Nephron (organoid): ENCODE data around the gene MAN2A1.
A peak's percentile ranks its signal among the peaks of the same experiment; 100 is the strongest.

Experiments
- H3K27ac Mint-ChIP-seq, 3 experiments: 2 replicates each; pipeline ENCODE4 v1.8.0; 2020; ENCODE audit warnings: mixed read lengths in 3 of 3, mild to moderate bottlenecking in 2 of 3, moderate library complexity in 1 of 3
- H3K27me3 Mint-ChIP-seq: 2 replicates; pipeline ENCODE4 v1.8.0; 2021; ENCODE audit warnings: low read depth, mild to moderate bottlenecking, moderate library complexity, mixed read lengths
- H3K36me3 Mint-ChIP-seq: 2 replicates; pipeline ENCODE4 v1.8.0; 2020; ENCODE audit warnings: low read depth, mixed read lengths
- H3K4me1 Mint-ChIP-seq: 2 replicates; pipeline ENCODE4 v1.8.0; 2020; ENCODE audit warnings: mixed read lengths
- H3K4me3 Mint-ChIP-seq, 3 experiments: 2 replicates each; pipeline ENCODE4 v1.8.0; 2020; ENCODE audit warnings: mild to moderate bottlenecking in 3 of 3, mixed read lengths in 3 of 3, moderate library complexity in 2 of 3
- H3K9me3 Mint-ChIP-seq: 2 replicates; pipeline ENCODE4 v1.8.0; 2020; ENCODE audit warnings: mixed read lengths
- CTCF ChIP-seq, 3 experiments: fragments of 200-600 bp; sonication (generic); IDR thresholded peaks; one replicate each; pipeline ENCODE4 v1.5.0; 2021; ENCODE audit warnings: antibody characterized with exemption in 3 of 3; ENCODE audit not compliant: unreplicated experiment in 3 of 3

Gene MAN2A1

GRCh38 chr5:109911731-109912130, 222.0 kb downstream of the MAN2A1 start:
- no peaks in the 10 kb centered on the region for H3K36me3 Mint-ChIP-seq
- no peaks in the 10 kb centered on the region for H3K9me3 Mint-ChIP-seq
- no peaks in the 10 kb centered on the region for H3K27me3 Mint-ChIP-seq
- no peak for TF ChIP-seq CTCF (IDR thresholded peaks at IDR 0.05; ENCODE audit: unreplicated experiment in 3 of 3)
- H3K4me3 Mint-ChIP-seq, result peak overlapping the region in 1 of 3 experiments; percentile 18
- peaks cover 42% of the 10 kb centered on the region for H3K4me1 Mint-ChIP-seq
- H3K27ac Mint-ChIP-seq, result peak overlapping the region in 1 of 3 experiments; percentile 66

- no peaks in the 10 kb centered on the region for H3K36me3 Mint-ChIP-seq
- H3K4me3 Mint-ChIP-seq, result no peak overlapping the region
- H3K27ac Mint-ChIP-seq, result no peak overlapping the region
- H3K9me3 Mint-ChIP-seq, result no peaks in the 10 kb centered on the region
- H3K27me3 Mint-ChIP-seq, result no peaks in the 10 kb centered on the region
- peaks cover 34% of the 10 kb centered on the region for H3K4me1 Mint-ChIP-seq
- TF ChIP-seq CTCF (IDR thresholded peaks at IDR 0.05; ENCODE audit: unreplicated experiment in 3 of 3), result no peak
Observed at GRCh38 chr5:109914906-109915305, 225.2 kb downstream of the MAN2A1 start.

GRCh38 chr5:109916481-109917153, 226.9 kb downstream of the MAN2A1 start:
- no peak for TF ChIP-seq CTCF (IDR thresholded peaks at IDR 0.05; ENCODE audit: unreplicated experiment in 3 of 3)
- H3K4me3 Mint-ChIP-seq, result no peak overlapping the region

More at GRCh38 chr5:109916481-109917153, 226.9 kb downstream of the MAN2A1 start:
- H3K27me3 Mint-ChIP-seq, result no peaks in the 10 kb centered on the region
- H3K9me3 Mint-ChIP-seq, result no peaks in the 10 kb centered on the region
- peaks cover 38% of the 10 kb centered on the region for H3K4me1 Mint-ChIP-seq
- H3K27ac Mint-ChIP-seq, result peak overlapping the region in 2 of 3 experiments; percentile 8 to 10
- no peaks in the 10 kb centered on the region for H3K36me3 Mint-ChIP-seq
